IPS DF 6.9 (cell line): ENCODE data around the gene CAMKK2.

Experiments
- DNase-seq: peaks from one replicate; pipeline ENCODE4 v3.0.0-alpha.2; 2013; ENCODE audit warnings: low read depth, low spot score
- H3K27ac ChIP-seq: one replicate; pipeline ENCODE4 v1.5.1; 2013; ENCODE audit warnings: low read length, control low read depth
- H3K27me3 ChIP-seq: 2 replicates; pipeline ENCODE4 v1.6.1; 2013; ENCODE audit warnings: mild to moderate bottlenecking, low read length; ENCODE audit not compliant: control insufficient read depth, insufficient read depth
- H3K36me3 ChIP-seq: 2 replicates; pipeline ENCODE4 v1.6.1; 2013; ENCODE audit warnings: low read length; ENCODE audit not compliant: control insufficient read depth, insufficient read depth
- H3K4me1 ChIP-seq: 2 replicates; pipeline ENCODE4 v1.6.1; 2013; ENCODE audit warnings: low read length; ENCODE audit not compliant: control insufficient read depth, insufficient read depth
- H3K4me3 ChIP-seq: 2 replicates; pipeline ENCODE4 v1.5.1; 2013; ENCODE audit warnings: mild to moderate bottlenecking, low read length
- H3K9me3 ChIP-seq: 2 replicates; pipeline ENCODE4 v1.6.1; 2013; ENCODE audit warnings: low read length, inconsistent platforms; ENCODE audit not compliant: control insufficient read depth, insufficient read depth
- WGBS: extraction: QIAGEN DNeasy Blood & Tissue Kit; methylation state at CpG from one replicate; pipeline ENCODE4 v1.1.7; 2013; ENCODE audit warnings: mixed read lengths, missing lambda C conversion rate; ENCODE audit not compliant: insufficient read length, insufficient coverage; 5-methylcytosine and 5-hydroxymethylcytosine counted together

The CAMKK2 gene

DNA sequence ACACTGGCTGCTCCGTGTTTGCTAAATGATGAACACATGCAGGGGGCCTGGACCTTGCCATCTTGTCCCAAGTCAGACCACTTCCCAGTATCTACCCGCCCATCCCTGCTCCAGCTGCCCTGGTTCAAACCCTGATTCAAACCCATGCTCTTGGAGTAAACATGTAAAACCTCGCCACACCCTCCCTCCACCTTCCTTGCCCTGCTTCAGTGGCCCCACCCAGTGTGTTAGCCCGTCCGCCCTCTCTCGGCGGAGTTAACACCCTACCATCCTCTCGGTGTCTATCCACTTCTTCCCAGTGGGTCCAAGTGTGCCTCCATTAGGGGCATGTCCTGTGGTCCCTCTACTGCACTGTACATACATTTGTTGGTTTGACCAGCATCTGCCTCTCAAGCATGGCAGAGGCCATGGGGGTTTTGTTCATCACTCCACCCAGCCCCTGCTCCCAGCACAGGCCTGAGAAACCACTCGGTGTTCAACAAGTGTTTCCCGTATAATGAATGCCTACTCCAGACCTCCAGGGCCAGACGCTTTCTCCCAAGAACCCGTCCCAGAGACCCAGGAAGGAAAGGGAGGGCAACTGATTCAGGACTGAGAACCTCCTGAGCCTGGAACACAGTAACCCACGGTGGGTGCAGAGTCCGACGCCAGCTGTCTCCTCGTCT lies 49.5 kb downstream of the CAMKK2 start:
- DNase-seq = no peak
- Histone ChIP-seq H3K4me3 (no peak overlapping the region), H3K36me3 (peaks cover 23% of the 10 kb centered on the region), H3K27ac (no peak overlapping the region), H3K27me3 (no peaks in the 10 kb centered on the region), H3K4me1 (no peaks in the 10 kb centered on the region; the same call in 1 of the 2 replicates), H3K9me3 (no peaks in the 10 kb centered on the region)
- no CpG with 5 or more reads among the region's 16 CpGs for WGBS

DNA sequence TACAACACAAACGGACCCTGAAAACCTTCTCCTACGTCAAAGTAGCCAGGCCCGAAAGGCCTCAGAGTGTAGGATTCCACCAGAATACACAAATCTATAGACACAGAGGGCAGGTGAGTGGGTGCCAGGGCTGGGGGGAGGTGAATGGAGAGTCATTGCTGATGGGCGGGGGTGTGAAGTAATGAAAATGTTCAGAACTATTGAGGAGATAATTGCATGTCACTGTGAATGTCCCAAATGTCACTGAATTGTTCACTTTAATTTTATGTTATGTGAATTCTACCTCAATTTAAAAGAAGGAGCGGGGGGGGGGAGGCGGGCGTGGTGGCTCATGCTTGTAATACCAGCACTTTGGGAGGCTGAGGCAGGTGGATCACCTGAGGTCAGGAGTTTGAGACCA lies 50.6 kb downstream of the CAMKK2 start:
- Histone ChIP-seq H3K4me1 (no peaks in the 10 kb centered on the region; the same call in 1 of the 2 replicates), H3K36me3 (peaks cover 23% of the 10 kb centered on the region), H3K27me3 (no peaks in the 10 kb centered on the region), H3K27ac (no peak overlapping the region), H3K4me3 (no peak overlapping the region), H3K9me3 (no peaks in the 10 kb centered on the region)
- no CpG with 5 or more reads among the region's 7 CpGs for WGBS
- no peak for DNase-seq

DNA sequence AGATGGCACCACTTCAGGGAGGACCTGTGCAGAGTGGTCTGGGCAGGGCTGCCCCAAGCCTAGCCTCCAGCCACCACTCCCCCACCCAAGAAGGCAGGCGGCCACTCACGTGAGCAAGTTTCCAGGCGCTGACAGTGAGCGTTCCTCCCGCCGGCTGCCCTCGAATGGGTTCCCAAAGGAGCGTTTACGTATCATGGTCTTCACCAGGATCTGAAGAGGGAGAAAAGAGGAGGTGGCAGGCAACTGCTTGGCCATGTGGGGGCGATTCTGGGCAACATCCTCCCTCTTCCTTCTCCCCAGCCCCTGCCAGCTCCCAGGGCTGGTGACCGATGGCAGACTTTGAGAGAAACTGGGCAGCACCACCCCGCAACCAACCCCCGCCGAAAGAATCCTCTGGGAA lies 51.5 kb downstream of the CAMKK2 start:
- Histone ChIP-seq H3K36me3 (peaks cover 20% of the 10 kb centered on the region), H3K4me1 (no peaks in the 10 kb centered on the region; the same call in 1 of the 2 replicates), H3K9me3 (no peaks in the 10 kb centered on the region), H3K4me3 (no peak overlapping the region), H3K27ac (no peak overlapping the region), H3K27me3 (no peaks in the 10 kb centered on the region)
- no peak for DNase-seq
- WGBS = no CpG with 5 or more reads among the region's 14 CpGs

DNA sequence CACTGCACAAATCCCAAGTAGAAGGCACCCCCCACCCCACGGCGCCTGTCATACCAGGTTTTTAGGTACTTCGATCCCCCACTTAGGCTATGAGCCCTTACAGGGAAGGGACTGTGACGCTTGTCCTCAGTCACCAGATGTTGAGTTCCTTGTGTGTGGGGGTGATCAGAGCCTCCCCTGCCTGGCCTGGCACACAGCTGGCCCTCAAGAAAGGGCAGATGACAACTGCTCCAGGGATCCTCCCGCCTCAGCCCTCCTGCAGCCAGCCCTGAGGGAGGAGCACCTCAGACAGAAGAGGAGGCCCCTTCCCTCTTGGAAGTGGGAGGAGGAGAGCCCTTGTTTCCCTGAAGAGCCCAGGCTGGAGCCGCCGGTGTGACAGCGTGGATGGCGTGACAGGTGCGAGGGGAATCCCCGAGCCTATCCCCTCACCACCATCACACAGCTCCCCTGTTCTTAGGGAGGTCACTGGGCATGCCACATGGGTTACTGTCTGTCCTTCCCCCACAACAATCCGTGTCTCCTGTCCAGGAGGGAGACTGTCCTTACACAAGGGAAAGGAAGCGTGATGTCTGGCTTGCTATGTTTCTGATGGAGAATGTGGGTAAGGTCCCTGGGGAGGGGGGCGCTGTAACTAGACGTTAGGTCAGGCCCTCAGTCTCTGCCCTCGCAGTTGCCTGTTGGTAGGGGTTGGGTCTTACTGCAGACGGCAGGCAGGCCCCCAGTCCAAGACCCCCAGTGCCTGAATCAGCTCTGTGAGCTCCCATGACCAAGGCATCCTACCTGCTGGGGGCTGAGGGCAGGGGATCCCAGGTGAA lies 55.1 kb downstream of the CAMKK2 start:
- Histone ChIP-seq H3K36me3 (peaks cover 8% of the 10 kb centered on the region; the same call in 1 of the 2 replicates), H3K4me1 (peaks cover 4% of the 10 kb centered on the region), H3K4me3 (no peak overlapping the region), H3K9me3 (no peaks in the 10 kb centered on the region), H3K27me3 (no peaks in the 10 kb centered on the region), H3K27ac (no peak overlapping the region)
- WGBS = no CpG with 5 or more reads among the region's 17 CpGs
- no peak for DNase-seq

DNA sequence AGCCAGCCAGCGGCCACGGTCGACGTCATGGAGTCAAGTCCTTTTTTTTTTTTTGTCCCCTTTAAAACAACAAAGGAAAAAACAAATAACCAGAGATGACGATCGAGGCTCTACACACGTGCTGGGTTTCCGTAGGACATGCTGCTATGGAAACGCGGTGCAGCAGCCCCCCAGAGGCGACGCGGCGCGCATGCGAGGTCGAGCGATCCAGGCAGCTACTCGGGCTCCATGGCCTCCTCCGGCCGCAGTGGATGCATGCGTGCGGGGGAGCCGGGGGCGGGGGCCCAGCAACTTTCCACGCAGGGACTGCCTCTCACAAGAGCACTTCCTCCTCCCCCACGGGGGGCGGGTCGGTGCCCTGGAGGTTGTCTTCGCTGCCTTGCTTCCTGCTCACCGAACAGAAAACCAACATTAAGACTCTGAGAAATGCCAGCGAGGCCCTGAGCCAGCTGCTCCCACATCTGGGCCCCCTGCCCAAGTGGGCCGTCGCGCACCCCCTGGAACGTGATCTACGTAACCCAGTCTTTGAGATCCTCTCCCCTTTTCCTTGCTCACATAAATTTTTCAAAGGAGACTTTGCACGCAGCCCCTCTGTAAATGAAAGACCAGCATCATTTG lies 55.9 kb downstream of the CAMKK2 start:
- WGBS = no CpG with 5 or more reads among the region's 38 CpGs
- Histone ChIP-seq H3K27me3 (no peaks in the 10 kb centered on the region), H3K4me1 (peaks cover 4% of the 10 kb centered on the region), H3K9me3 (no peaks in the 10 kb centered on the region), H3K4me3 (no peak overlapping the region), H3K36me3 (peaks cover 8% of the 10 kb centered on the region; the same call in 1 of the 2 replicates), H3K27ac (no peak overlapping the region)
- DNase-seq = no peak

DNA sequence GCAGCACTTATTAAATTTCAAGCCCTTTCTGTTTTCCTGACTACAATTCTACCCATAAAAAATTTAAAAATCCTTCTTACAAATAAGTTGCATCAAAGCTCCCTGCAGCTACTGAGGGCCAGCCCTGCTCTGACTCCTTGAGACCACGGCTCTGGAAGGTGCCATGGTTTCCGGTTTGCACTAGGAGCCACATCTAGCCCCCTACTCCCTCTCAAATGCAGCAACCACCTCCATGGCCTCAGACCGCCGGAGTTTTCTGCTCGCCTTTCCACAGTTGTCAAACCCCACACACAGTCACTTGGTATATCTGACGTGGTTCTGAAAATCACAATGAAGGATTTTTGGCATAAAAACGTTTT lies 56.5 kb downstream of the CAMKK2 start:
- no peak overlapping the region for H3K4me3 ChIP-seq
- no peaks in the 10 kb centered on the region for H3K9me3 ChIP-seq
- no peaks in the 10 kb centered on the region for H3K27me3 ChIP-seq
- no CpG with 5 or more reads among the region's 7 CpGs for WGBS
- H3K36me3 ChIP-seq = peaks cover 8% of the 10 kb centered on the region; the same call in 1 of the 2 replicates
- H3K27ac ChIP-seq = no peak overlapping the region
- DNase-seq = no peak
- H3K4me1 ChIP-seq = peaks cover 4% of the 10 kb centered on the region

DNA sequence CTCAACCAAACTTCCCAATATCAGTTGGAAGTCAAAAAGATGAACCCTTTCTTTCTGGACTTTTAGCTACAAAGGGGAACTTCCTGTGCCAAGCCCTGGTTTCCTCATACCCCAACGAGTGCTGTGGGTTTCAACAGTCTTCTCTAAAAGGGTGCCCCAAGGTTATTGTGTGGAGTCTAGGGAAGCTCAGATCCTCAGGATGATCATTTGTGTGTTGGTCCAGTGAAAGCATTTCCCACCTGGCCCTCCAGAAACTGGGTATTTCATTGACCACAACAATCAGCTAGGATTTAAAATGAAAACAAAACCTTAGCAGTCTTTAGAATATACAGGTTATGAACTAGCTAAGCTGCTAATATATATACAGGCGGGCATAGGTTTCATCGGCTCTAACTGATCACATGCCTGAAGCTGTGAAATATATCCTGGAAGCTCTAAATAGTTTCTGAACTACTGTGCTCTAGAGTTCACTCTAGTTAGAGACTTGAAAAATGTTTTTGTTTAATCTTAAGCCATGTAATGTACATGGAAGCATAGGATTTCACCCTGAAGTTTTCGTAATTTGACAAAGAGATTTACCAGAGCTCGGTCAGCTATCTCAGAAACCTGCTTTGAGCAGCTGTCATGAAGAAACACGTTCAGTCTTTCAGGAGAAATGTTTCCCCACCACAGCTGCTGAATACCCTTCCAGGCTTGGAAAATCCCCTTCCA lies 57.0 kb downstream of the CAMKK2 start:
- H3K27ac ChIP-seq = no peak overlapping the region
- DNase-seq = no peak

DNA sequence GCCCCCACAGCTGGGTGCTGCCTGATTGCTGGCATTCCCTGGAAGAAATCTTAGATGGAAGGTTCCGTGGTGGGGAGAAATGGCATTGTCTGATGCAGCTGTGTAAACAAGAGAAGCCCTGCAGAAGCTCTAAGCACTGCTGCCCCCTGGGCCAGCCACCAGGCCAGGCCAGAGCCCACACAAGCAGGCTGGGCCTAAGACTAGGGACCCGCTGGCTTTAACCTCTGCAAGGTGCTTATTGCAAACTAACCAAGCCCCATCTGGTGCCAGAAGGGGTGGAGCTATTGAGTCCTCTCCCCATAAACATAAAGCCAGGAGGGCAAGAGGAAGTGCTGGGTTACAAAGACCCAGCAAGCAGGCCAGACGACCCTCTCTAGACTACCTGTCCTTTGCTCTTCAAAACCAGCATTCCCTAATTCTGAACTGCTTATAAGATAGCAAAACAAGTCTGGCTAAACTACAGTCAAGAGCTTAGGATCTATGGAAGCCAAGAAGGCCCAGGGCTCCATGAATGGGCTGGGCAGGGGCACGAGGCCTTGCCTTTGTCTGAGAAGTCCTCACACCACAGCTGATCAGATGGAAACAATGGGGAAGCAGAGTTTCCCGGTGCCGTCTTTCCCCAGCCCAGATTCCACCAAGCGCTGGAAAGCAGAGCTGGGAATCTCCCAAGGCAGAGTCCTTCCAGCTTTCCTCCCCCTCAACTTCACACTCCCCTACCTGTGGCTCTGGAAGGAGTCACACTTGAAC lies 57.7 kb downstream of the CAMKK2 start:
- Histone ChIP-seq H3K36me3 (0 out of 2 replicates have a peak, but pooled peaks cover 4% of the 10 kb centered on the region), H3K27me3 (no peaks in the 10 kb centered on the region), H3K9me3 (no peaks in the 10 kb centered on the region), H3K4me3 (no peak overlapping the region), H3K4me1 (peaks cover 4% of the 10 kb centered on the region), H3K27ac (no peak overlapping the region)
- no peak for DNase-seq
- no CpG with 5 or more reads among the region's 7 CpGs for WGBS

More for the DNA sequence above, 57.0 kb downstream of the CAMKK2 start:
- WGBS = no CpG with 5 or more reads among the region's 6 CpGs
- H3K27me3 ChIP-seq = no peaks in the 10 kb centered on the region
- H3K36me3 ChIP-seq = 0 out of 2 replicates have a peak, but pooled peaks cover 5% of the 10 kb centered on the region
- no peaks in the 10 kb centered on the region for H3K9me3 ChIP-seq
- H3K4me1 ChIP-seq = peaks cover 4% of the 10 kb centered on the region
- no peak overlapping the region for H3K4me3 ChIP-seq

DNA sequence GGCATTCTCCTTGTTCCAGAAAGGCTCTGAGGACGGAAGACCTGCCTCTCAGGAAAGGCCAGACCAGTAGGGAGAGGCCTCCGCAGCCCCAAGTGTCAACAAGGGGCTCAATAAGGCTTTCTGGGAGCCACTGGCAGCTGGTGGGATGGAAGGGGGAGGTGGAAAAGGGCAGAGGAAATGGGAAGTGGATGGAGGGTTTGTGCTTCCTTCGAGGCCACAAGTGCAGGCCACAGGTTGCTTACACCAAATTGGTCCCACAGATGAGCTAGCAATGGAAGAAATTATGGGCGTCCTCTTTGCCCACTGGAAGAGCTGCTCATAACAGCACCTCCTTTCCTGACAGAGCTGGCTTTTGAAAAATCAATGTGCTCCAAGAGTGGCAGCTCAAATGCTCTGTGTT lies 58.4 kb downstream of the CAMKK2 start:
- no peaks in the 10 kb centered on the region for H3K9me3 ChIP-seq
- no peak overlapping the region for H3K4me3 ChIP-seq
- no peaks in the 10 kb centered on the region for H3K36me3 ChIP-seq
- no CpG with 5 or more reads among the region's 4 CpGs for WGBS
- DNase-seq = no peak
- peaks cover 4% of the 10 kb centered on the region for H3K4me1 ChIP-seq
- H3K27me3 ChIP-seq = no peaks in the 10 kb centered on the region
- no peak overlapping the region for H3K27ac ChIP-seq
